Skeletal muscle tissue (tissue), 4 donors: ENCODE measurements around the gene GFRA1. TPM values are rescaled to one million over a fixed set of nuclear protein-coding genes. Genes with fewer than 3 reads are reported as not detected.

Experiments used
- H3K27ac ChIP-seq: one replicate; pipeline ENCODE4 v1.7.0; 2013; ENCODE audit warnings: mild to moderate bottlenecking, low read depth, low read length, inconsistent platforms
- H3K27me3 ChIP-seq, 3 donors: one replicate each; pipeline ENCODE4 v1.7.0; 2013; ENCODE audit warnings: low read length in 3 of 3; ENCODE audit not compliant: control insufficient read depth in 3 of 3, insufficient read depth in 3 of 3
- H3K36me3 ChIP-seq, 3 donors: one replicate each; pipeline ENCODE4 v1.7.0; 2013; ENCODE audit warnings: low read length in 3 of 3; ENCODE audit not compliant: control insufficient read depth in 3 of 3, insufficient read depth in 3 of 3
- H3K4me1 ChIP-seq, 3 donors: one replicate each; pipeline ENCODE4 v1.7.0; 2013; ENCODE audit warnings: low read length in 3 of 3, mild to moderate bottlenecking in 3 of 3; ENCODE audit not compliant: control insufficient read depth in 3 of 3, insufficient read depth in 3 of 3
- H3K4me3 ChIP-seq, 3 donors: one replicate each; pipeline ENCODE4 v1.7.0; 2013; ENCODE audit warnings: low read length in 3 of 3
- H3K9ac ChIP-seq, 3 donors: one replicate each; pipeline ENCODE4 v1.7.0; 2013; ENCODE audit warnings: low read length in 3 of 3, mild to moderate bottlenecking in 3 of 3, moderate library complexity in 2 of 3, low read depth in 1 of 3
- H3K9me3 ChIP-seq, 3 donors: one replicate each; pipeline ENCODE4 v1.7.0; 2013; ENCODE audit warnings: low read length in 3 of 3; ENCODE audit not compliant: control insufficient read depth in 3 of 3
- total RNA-seq: library from RNA; depleted of rRNA; stranded (reverse); fragments of >200 nt; gene quantifications from one replicate; pipeline ENCODE4 v1.2.3, GENCODE V29; 2014
- donor health status: Osteomylitis.

Gene GFRA1
- total RNA-seq, 1 donor from 2014 or later = 24.0 TPM

DNA sequence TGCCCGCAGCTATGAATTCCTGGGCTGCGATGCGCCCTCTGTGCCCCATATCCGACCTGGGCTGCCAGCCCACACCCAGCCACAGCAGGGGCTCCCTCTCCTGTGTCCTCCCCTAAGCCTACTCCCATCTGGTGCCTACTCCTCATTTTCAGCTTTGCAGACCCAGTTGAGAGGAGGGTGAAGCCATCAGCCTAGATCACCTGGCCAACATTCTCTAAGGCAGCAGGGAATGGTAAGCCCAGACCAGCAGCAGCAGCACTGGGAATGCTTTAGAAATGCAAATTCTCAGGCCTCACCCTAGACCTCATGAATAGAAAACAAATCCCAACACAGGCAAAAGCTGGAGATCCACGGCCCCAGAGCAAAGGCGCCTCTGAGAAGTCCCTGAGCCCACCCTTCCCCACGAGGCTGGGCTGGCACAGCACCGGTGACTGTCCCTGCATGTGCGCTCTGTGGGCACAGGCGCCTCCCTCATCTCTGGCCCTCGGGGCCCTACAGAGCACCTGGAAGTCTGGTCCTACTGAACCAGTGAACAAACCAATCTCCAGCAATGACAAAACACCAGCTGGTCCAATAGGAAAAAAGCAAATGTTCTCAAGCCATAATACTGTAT is 161.4 kb downstream of the GFRA1 start:
- H3K27me3 ChIP-seq = peaks cover 0 to 7% (median 0%) of the 10 kb centered on the region in 3 donors
- no peaks in the 10 kb centered on the region for H3K9me3 ChIP-seq
- H3K36me3 ChIP-seq = no peaks in the 10 kb centered on the region
- no peak overlapping the region for H3K4me3 ChIP-seq
- H3K27ac ChIP-seq = no peak overlapping the region
- no peaks in the 10 kb centered on the region for H3K4me1 ChIP-seq
- no peak overlapping the region for H3K9ac ChIP-seq

DNA sequence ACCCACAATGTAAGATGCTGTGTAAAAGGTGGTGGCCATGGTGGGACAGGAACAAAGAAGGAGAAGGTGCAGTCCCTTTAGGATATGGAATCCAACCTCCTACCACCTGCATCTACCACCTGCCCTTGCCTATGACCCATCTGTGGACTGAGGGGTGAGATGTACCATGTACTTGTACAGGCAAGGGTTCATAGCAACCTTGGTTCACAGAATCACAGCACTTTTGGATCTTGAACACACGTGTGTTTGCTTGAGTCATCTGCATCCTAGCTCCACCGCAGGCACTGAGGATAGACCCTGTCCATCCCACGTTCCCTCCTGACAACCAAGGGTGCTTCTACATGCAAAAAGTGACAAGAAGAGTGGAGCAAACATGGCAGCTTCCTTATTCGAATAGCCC is 162.3 kb downstream of the GFRA1 start:
- no peaks in the 10 kb centered on the region for H3K36me3 ChIP-seq

DNA sequence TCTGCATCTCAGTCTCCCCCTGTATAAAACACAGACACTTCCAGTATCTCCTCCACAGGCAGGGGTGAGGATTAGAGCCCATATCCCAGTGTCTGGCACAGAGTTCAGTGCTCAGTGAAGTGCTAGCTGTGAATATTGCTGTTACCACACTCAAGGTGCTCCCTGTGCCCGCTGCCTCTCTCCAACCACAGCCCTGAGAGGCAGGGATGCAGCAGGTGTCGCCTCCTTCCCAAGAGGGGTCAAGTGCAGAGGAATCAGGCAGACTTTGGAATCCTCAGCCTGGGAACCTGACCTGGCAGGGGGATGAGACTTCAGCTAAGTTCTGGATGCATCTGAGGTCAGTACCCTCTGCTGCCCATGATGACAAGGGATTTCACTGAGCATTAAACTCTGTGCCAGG is 163.1 kb downstream of the GFRA1 start:
- H3K9ac ChIP-seq = no peak overlapping the region
- H3K27ac ChIP-seq = no peak overlapping the region
- H3K27me3 ChIP-seq = peaks cover 0 to 7% (median 0%) of the 10 kb centered on the region in 3 donors
- no peaks in the 10 kb centered on the region for H3K4me1 ChIP-seq
- H3K36me3 ChIP-seq = no peaks in the 10 kb centered on the region
- no peak overlapping the region for H3K4me3 ChIP-seq
- H3K9me3 ChIP-seq = no peaks in the 10 kb centered on the region

More for the DNA sequence above, 162.3 kb downstream of the GFRA1 start:
- Histone ChIP-seq H3K4me3 (no peak overlapping the region), H3K27me3 (peaks cover 0 to 7% (median 0%) of the 10 kb centered on the region in 3 donors), H3K27ac (no peak overlapping the region), H3K4me1 (no peaks in the 10 kb centered on the region), H3K9ac (no peak overlapping the region), H3K9me3 (no peaks in the 10 kb centered on the region)

DNA sequence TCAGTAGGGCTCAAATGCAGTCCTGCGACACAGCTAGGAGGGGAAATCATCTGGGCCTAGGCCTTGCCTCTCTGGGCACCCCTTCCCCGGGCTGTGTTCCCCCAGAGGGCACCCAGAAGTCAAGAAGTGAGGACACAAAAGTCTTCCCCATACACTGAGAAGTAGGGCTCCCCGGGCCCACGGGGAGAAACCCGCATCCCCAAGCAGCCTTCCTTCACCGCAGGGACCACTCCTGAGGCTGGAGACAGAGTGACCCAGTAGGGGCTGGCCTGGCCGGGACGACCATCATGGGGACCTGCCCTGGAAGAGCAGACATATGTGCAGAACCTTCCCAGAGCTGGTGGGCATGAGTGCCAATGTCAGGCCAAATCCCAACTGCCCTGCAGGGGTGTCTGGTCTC is 163.5 kb downstream of the GFRA1 start:
- H3K36me3 ChIP-seq = no peaks in the 10 kb centered on the region
- peaks cover 0 to 7% (median 0%) of the 10 kb centered on the region in 3 donors for H3K27me3 ChIP-seq
- H3K9ac ChIP-seq = no peak overlapping the region
- H3K4me3 ChIP-seq = no peak overlapping the region
- no peaks in the 10 kb centered on the region for H3K4me1 ChIP-seq
- no peaks in the 10 kb centered on the region for H3K9me3 ChIP-seq
- H3K27ac ChIP-seq = no peak overlapping the region

DNA sequence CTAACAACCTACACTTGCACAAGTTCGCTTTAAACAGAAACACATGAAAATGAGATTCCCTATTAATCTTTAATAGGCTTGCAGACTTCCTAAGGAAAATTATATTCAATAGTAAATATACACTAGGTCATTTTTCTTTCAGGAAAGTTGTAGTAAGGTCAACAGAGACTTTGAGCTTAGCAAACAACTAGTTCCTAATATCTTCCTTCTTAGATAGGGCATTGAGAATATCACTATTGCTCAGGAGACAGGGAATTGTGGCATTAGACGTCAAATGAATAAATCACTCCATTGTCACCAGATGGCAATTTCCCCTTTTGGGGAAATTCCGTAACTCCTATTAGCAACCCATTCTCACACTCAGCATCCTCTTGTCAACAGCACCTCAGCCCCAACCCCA is 164.9 kb downstream of the GFRA1 start:
- no peaks in the 10 kb centered on the region for H3K9me3 ChIP-seq
- H3K27me3 ChIP-seq = peaks cover 0 to 4% (median 0%) of the 10 kb centered on the region in 3 donors
- H3K9ac ChIP-seq = no peak overlapping the region
- H3K4me1 ChIP-seq = no peaks in the 10 kb centered on the region
- H3K27ac ChIP-seq = no peak overlapping the region
- no peaks in the 10 kb centered on the region for H3K36me3 ChIP-seq
- H3K4me3 ChIP-seq = no peak overlapping the region

DNA sequence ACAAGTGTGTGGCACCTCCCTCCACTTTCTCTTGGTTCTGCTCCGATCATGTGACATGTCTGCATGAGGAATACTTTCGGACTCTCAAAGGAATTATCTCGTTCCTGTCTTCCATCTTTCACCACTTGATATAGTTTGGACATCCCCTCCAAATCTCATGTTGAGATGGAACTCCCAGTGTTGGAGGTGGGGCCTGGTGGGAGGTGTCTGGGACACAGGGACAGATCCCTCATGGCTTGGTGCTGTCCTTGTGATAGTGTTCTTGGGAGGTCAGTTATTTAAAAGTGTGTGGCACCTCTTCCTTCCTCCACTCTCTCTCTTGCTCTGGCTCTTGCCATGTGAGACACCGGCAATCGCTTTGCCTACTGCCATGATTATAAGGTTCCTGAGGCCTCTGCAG is 166.4 kb downstream of the GFRA1 start:
- H3K9me3 ChIP-seq = no peaks in the 10 kb centered on the region
- no peaks in the 10 kb centered on the region for H3K36me3 ChIP-seq
- no peaks in the 10 kb centered on the region for H3K4me1 ChIP-seq
- no peak overlapping the region for H3K27ac ChIP-seq
- no peak overlapping the region for H3K4me3 ChIP-seq
- no peak overlapping the region for H3K9ac ChIP-seq
- no peaks in the 10 kb centered on the region for H3K27me3 ChIP-seq

DNA sequence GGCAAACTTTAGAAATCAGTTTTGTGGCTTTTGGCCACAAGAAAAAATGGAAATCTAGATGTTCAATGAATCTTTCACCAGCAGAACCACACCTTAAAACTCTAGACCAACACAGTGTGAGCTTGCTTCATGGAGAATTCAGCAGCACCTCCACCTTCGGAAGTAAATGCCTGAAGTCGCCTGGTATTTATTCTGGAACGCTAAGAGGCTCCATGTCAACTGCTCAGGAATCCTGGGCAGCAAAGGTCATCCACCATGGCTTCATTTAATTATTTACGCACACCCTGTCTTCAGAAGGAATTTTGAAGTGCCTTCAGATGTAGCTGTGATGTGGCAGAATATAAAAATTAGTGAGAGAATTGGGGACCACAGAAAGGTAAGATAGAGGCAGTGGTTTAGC is 167.7 kb downstream of the GFRA1 start:
- H3K4me1 ChIP-seq = no peaks in the 10 kb centered on the region
- no peak overlapping the region for H3K9ac ChIP-seq

DNA sequence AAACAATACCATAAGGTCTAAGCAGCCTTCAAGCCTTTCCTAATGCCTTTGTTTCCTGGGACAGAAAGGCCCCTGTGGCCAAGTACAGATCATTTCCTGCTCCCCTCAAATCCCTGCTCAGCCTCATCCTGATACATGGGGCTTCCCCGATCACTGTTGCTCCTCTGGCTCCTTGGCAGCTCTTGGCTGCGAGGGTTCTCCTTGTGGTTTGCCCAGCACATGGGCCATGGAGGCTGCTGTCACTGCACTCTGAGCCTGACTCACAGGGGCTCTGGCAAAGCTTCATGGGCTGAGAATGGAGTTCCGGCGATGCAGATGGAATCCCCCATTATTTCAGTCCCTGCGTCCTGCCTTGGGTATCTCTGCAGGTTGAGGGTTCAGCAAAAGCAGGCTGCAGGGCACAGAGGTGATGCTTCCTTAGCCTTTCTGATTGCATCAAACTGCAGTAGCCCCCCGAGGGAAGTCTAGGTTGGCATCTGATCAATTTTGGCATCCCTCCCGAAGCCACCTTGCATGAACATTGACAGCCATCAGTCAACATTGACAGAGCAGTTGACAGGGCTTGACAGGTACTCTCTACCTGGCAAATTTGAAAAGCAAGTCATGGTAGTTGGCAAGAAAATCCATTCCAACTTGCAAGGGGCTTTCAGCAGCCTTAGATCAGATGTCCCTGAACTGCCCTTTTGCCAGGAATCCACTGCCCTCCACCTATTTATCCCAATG is 168.6 kb downstream of the GFRA1 start:
- Histone ChIP-seq H3K36me3 (no peaks in the 10 kb centered on the region), H3K9me3 (no peaks in the 10 kb centered on the region), H3K27me3 (peaks cover 0 to 2% (median 0%) of the 10 kb centered on the region in 3 donors), H3K4me3 (no peak overlapping the region), H3K9ac (no peak overlapping the region), H3K4me1 (no peaks in the 10 kb centered on the region), H3K27ac (no peak overlapping the region)

More for the DNA sequence above, 167.7 kb downstream of the GFRA1 start:
- Histone ChIP-seq H3K27ac (no peak overlapping the region), H3K4me3 (no peak overlapping the region), H3K9me3 (no peaks in the 10 kb centered on the region), H3K36me3 (no peaks in the 10 kb centered on the region), H3K27me3 (no peaks in the 10 kb centered on the region)

DNA sequence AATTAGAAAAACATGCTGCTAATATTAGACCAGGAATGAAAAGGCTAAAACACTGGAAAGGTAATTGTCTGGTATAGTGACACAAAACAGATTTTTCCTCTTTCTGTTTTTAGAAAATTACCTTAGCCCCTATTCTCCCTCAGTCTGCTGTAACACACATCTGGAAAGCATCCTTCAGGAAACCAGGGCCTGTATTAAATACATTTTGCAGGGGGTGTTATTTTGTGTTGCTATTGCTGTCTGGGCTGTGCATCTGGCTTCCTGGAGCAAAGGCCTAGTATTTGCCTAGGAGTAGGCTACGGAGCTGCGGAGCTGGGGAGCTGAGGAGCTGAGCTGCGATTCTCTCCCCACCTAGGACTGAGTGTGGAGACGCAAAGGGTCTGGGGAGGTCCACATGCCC is 169.3 kb downstream of the GFRA1 start:
- Histone ChIP-seq H3K4me3 (no peak overlapping the region), H3K27me3 (peaks cover 0 to 2% (median 0%) of the 10 kb centered on the region in 3 donors), H3K9ac (no peak overlapping the region), H3K9me3 (no peaks in the 10 kb centered on the region), H3K36me3 (no peaks in the 10 kb centered on the region), H3K4me1 (peaks cover 0 to 3% (median 3%) of the 10 kb centered on the region in 3 donors), H3K27ac (no peak overlapping the region)

DNA sequence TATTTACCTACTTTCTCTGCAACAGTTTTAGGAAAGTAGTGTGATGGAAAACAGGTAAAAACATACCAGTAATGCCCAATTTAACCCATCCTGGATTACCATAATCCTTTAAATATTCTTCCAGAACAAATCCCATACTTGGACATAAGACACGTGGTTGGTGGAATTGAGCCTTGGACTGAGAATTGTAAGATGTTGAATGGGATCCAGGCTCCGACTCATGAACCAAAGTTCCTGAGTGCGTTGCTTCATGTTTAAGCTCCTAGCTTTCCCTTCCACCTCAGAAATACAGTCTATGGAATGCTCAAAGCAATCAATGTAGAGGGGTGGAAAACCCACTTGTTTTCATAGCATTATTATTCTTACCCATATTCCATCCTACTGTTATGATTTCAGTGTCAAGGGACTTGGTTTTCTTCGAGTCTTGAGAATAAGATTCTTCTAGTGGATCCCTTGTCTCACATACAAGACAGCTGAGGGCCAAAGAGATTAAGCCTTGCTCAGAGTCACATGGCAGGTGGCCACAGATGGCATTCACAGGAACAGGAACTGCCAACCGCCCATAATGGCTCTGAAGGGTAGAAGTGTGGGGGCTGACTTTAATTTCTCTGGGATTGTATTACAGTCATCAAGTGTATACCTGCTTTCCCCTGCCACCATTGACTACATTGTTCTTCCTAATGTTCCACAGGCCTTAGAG is 171.2 kb downstream of the GFRA1 start:
- Histone ChIP-seq H3K4me3 (no peak overlapping the region), H3K9ac (no peak overlapping the region), H3K36me3 (no peaks in the 10 kb centered on the region), H3K27ac (no peak overlapping the region), H3K27me3 (peaks cover 0 to 2% (median 0%) of the 10 kb centered on the region in 3 donors), H3K4me1 (peaks cover 0 to 7% (median 4%) of the 10 kb centered on the region in 3 donors), H3K9me3 (no peaks in the 10 kb centered on the region)
